Subcutaneous adipose tissue (tissue), 4 donors: ENCODE data around the gene RARRES1. TPM values are rescaled to one million over a fixed set of nuclear protein-coding genes. Genes with fewer than 3 reads are reported as not detected.

ENCODE experiments used
- total RNA-seq, 4 donors: library from RNA; depleted of rRNA; stranded (reverse); fragments of >200 nt; gene quantifications; one replicate each; pipeline ENCODE4 v1.1.0, GENCODE V29; 2016
- TF ChIP-seq, protein P1 (sequence below): fragments of 450-650 bp; IDR thresholded peaks from one replicate; pipeline ENCODE4 v1.5.1; 2016; ENCODE audit warnings: low read depth, mild to moderate bottlenecking, control low read depth, antibody characterized with exemption, moderate library complexity

Gene RARRES1
- total RNA-seq, 4 donors from 2014 or later: 6.2 to 39.9 (median 8.2) TPM

DNA sequence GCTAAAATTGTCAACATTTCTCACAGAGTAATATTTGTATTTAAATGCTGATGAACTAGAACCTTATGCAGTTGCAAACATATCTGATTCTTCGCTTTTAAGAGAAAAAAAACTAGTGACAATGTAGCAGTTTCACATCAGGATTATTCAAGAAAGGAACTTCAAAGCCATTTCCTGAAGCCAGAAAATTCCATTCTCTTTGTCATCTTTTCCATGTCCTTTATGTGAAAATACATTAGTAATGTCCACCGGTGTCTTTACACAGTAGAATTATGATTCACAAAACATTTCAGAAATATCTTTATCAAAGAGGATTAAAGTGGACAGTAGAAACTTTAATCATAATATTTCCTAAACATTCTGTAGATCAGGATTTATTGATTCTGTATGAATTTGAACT is 47.1 kb downstream of the RARRES1 start:
- TF ChIP-seq, protein P1, sequence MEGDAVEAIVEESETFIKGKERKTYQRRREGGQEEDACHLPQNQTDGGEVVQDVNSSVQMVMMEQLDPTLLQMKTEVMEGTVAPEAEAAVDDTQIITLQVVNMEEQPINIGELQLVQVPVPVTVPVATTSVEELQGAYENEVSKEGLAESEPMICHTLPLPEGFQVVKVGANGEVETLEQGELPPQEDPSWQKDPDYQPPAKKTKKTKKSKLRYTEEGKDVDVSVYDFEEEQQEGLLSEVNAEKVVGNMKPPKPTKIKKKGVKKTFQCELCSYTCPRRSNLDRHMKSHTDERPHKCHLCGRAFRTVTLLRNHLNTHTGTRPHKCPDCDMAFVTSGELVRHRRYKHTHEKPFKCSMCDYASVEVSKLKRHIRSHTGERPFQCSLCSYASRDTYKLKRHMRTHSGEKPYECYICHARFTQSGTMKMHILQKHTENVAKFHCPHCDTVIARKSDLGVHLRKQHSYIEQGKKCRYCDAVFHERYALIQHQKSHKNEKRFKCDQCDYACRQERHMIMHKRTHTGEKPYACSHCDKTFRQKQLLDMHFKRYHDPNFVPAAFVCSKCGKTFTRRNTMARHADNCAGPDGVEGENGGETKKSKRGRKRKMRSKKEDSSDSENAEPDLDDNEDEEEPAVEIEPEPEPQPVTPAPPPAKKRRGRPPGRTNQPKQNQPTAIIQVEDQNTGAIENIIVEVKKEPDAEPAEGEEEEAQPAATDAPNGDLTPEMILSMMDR: no peak

DNA sequence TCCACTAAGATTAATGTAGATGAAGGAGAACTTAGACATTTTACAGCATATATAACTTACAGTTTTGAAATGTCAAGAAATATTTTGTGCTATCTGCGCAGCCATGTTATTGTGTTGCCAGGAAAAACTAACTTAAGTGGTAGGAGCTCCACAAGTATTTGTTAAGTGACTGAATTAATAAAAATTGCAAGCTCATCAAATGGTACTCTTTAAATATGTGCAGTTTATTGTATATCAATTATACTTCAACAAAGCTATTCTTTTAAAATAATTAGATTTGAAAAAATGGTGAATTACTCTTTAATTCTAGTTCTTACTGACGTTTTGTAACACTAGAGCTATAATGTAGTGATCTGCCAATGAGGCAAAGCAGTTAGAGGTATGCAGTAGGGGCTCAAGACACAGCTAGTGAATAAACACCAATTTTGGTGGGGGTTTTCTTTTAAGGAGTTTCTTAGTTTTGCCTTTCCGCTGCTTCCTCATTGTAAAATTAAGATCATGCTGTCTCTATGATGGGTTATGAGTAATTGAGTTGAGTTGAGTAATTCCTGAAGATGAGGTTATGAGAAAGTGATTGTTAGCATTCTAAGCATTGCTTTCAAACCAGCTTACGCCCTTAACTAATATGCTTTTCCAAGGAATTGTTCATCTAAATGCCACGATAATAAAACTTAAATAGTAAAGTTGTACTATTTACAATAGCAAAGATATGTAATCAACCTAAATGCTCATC is 48.9 kb downstream of the RARRES1 start:
- TF ChIP-seq, protein P1: no peak

DNA sequence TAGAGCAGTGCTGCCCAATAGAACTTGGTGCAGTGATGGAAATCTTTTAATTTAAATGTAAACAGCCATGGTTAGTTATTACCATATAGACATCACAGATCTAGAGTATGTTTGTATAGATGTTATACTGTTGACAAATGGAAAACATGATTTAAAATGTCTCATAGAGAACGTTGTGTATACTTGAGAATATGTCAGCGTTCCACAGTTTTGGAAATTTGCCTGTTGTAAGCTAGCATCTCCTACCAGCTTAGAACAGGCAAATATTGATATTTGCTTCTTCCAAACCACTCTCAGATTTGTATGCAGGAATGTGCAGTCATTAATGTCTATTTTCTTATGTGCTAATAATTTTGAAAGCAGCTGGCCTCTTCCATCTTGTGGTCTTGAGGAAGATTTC is 51.4 kb downstream of the RARRES1 start:
- TF ChIP-seq, protein P1: no peak

DNA sequence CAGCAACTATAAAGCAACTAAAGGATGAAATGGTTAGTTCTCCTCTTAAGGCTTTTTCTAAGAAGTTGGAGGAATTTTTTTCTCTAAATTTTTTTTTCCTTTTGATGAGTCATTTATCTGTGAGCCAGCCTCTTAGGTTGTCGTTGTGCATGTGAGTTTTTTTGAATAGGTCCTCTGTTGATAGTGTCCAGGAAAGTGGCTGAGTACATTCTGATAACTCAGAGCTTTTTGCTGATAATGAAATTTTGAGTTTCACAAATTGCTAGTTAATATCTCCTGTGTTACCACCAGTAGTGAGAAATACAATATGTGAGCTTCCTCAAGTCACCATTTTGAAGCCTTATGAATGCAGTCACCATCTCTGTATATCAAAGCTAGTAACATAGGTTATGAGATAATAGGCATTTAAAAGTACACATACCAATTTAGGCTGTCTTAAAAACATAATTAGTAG is 52.7 kb downstream of the RARRES1 start:
- TF ChIP-seq, protein P1: no peak

DNA sequence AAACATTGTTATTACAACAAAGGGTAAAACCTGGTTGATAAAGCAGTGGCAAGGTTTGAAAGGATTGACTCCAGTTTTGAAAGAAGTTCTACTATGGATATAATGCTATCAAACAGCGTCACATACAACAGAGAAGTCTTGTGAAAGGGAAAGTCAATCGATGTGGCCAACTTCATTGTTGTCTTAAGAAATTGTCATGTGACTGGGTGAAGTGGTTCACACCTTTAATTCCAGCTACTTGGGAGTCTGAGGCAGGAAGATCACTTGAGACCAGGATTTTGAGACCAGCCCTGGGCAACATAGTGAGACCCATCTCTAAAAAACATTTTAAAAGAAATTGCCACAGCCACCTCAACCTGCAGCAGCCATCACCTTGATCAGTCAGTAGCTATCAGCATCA is 53.6 kb downstream of the RARRES1 start:
- TF ChIP-seq, protein P1: no peak

DNA sequence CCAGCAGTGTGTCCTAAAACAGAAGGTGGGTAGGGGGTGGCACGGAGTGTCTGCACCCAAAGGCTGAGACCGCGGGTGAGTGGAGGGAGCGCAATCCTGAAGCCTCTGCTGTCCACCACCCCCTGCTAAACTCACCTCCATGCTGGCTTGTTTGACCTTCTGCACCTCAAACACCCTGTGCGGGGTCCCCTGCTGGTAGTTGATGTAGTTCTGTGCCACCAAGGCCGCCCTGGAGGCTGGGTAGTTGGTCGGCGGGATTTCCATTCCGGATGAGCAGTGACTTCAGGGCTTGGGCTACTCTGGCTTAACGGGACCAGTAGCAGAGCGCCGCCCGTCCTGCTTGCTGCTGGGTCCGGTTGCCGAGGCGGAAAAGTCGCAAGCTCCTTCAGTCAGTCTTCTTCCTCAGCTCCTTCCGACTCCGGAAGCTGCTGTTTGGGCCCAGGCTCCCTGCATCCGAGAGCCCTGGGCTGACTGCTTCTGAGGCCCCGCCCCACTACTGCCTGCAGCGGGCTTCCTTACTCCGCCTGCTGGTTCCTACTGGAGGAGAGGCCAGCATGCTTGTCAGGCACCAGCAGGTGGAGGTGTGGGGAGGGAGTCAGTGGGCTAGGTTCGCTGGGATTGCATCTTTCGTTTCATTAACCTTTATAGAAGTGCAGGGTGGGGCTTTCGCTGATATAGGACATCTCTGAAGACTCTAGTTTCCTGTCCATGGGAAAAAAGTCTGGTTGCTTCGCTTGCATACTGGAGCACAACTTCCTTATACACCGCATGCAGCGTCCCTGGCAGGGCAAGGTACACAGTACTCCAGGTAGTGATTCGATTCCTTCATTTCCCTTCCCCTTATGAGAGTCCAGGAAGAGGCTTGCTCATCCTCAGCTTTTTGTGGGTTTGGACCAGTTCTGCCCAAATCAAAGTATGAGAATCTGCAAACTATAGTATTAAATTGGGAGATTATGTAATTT is 59.8 kb downstream of the RARRES1 start, which contains the start of gene LXN:
Gene LXN (minus strand): TSS at position 434 of the 962 bp plus-strand sequence. CDS start 170 bp downstream, at position 264.
- TF ChIP-seq, protein P1: no peak

DNA sequence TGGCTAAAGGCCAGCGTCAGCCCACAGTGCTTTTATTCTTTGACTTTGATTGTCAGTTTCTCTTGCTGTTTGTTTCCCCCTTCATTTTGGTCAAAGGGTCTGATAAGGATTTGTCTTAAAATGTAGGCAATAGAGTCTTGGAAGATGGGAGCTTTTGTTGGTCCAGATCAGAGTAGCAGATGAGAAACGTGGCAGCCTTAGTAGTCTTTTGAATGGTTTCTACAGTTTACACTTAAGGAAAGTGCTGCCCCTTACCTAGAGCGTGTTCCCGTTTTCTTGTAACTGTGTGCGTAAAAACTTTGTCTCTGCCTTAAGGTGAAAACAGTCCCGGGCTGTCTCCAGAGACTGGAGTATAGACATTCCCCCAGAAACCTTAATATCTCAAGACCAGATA is 60.4 kb downstream of the RARRES1 start:
- TF ChIP-seq, protein P1: no peak
